Endothelial cell of umbilical vein (primary cell): ENCODE measurements around the gene MEIOSIN. TPM values are rescaled to one million over a fixed set of nuclear protein-coding genes. Genes with fewer than 3 reads are reported as not detected.

Experiments
- polyA plus RNA-seq, 4 experiments: library from polyadenylated mRNA; depleted of rRNA in 3 of 4; stranded (reverse) in 3 of 4; unstranded in 1 of 4; fragments of >200 nt; gene quantifications; 2 replicates each; pipeline versions ENCODE4 v1.2.1 to v1.2.3, GENCODE V29; 2011 to 2012; ENCODE audit warnings: missing spikeins in 1 of 4
- total RNA-seq: library from RNA; stranded (reverse); gene quantifications from 2 replicates; pipeline ENCODE4 v1.2.3, GENCODE V29; 2021

Gene MEIOSIN
- total and polyA plus RNA-seq, 2 donors (not counting 3 experiments of a cell fraction or from before 2014, with no cell fraction given) = not detected

Other genes with a start within 250 kb of the MEIOSIN start
- gene RTN2, start 236.4 kb upstream of the MEIOSIN start, total RNA-seq = 12.0 and 12.9 TPM in 2 replicates
- gene RTN2, start 236.4 kb upstream of the MEIOSIN start, polyA plus RNA-seq = 21.0 and 22.5 TPM in 2 replicates
- gene PPM1N, start 235.0 kb upstream of the MEIOSIN start, total RNA-seq = 0.40 and 0.81 TPM in 2 replicates
- gene PPM1N, start 235.0 kb upstream of the MEIOSIN start, polyA plus RNA-seq = 0.48 and 0.59 TPM in 2 replicates
- 154 and 186 TPM in 2 replicates for gene VASP, start 226.0 kb upstream of the MEIOSIN start, total RNA-seq
- gene VASP, start 226.0 kb upstream of the MEIOSIN start, polyA plus RNA-seq = 94.3 and 126 TPM in 2 replicates
- 13.8 and 15.4 TPM in 2 replicates for gene OPA3, start 148.6 kb upstream of the MEIOSIN start, total RNA-seq
- 16.0 and 17.1 TPM in 2 replicates for gene OPA3, start 148.6 kb upstream of the MEIOSIN start, polyA plus RNA-seq
- gene GPR4, start 131.2 kb upstream of the MEIOSIN start, total RNA-seq = 26.7 and 30.3 TPM in 2 replicates
- 13.4 and 17.9 TPM in 2 replicates for gene GPR4, start 131.2 kb upstream of the MEIOSIN start, polyA plus RNA-seq
- 27.4 and 28.9 TPM in 2 replicates for gene EML2, start 94.0 kb upstream of the MEIOSIN start, total RNA-seq
- gene EML2, start 94.0 kb upstream of the MEIOSIN start, polyA plus RNA-seq = 23.3 and 23.8 TPM in 2 replicates
- not detected in 2 replicates for gene GIPR, start 65.2 kb upstream of the MEIOSIN start, total RNA-seq
- not detected in 2 replicates for gene GIPR, start 65.2 kb upstream of the MEIOSIN start, polyA plus RNA-seq
- gene SNRPD2, start 41.5 kb upstream of the MEIOSIN start, total RNA-seq = 519 and 532 TPM in 2 replicates
- 406 and 512 TPM in 2 replicates for gene SNRPD2, start 41.5 kb upstream of the MEIOSIN start, polyA plus RNA-seq
- 15.3 and 17.6 TPM in 2 replicates for gene QPCTL, start 40.8 kb upstream of the MEIOSIN start, total RNA-seq
- 22.5 and 26.0 TPM in 2 replicates for gene QPCTL, start 40.8 kb upstream of the MEIOSIN start, polyA plus RNA-seq
- 18.3 and 21.2 TPM in 2 replicates for gene FBXO46, start 2.5 kb upstream of the MEIOSIN start, total RNA-seq
- gene FBXO46, start 2.5 kb upstream of the MEIOSIN start, polyA plus RNA-seq = 7.7 and 7.8 TPM in 2 replicates
- 15.2 and 16.7 TPM in 2 replicates for gene SIX5, start 35.8 kb downstream of the MEIOSIN start, total RNA-seq
- gene SIX5, start 35.8 kb downstream of the MEIOSIN start, polyA plus RNA-seq = 13.1 and 15.3 TPM in 2 replicates
- 70.4 and 73.3 TPM in 2 replicates for gene DMPK, start 49.1 kb downstream of the MEIOSIN start, total RNA-seq
- 36.6 and 45.2 TPM in 2 replicates for gene DMPK, start 49.1 kb downstream of the MEIOSIN start, polyA plus RNA-seq
- 81.1 and 81.6 TPM in 2 replicates for gene DMWD, start 59.4 kb downstream of the MEIOSIN start, total RNA-seq
- 36.9 and 45.5 TPM in 2 replicates for gene DMWD, start 59.4 kb downstream of the MEIOSIN start, polyA plus RNA-seq
- 0.25 and 0.62 TPM in 2 replicates for gene RSPH6A, start 81.9 kb downstream of the MEIOSIN start, total RNA-seq
- gene RSPH6A, start 81.9 kb downstream of the MEIOSIN start, polyA plus RNA-seq = 0.03 TPM in 1 of 2 replicates, not detected in the other
- 94.5 and 95.7 TPM in 2 replicates for gene SYMPK, start 129.7 kb downstream of the MEIOSIN start, total RNA-seq
- 89.8 and 104 TPM in 2 replicates for gene SYMPK, start 129.7 kb downstream of the MEIOSIN start, polyA plus RNA-seq
- gene FOXA3, start 130.9 kb downstream of the MEIOSIN start, total RNA-seq = not detected in 2 replicates
- gene FOXA3, start 130.9 kb downstream of the MEIOSIN start, polyA plus RNA-seq = 0.06 TPM in 2 replicates
- gene IRF2BP1, start 152.7 kb downstream of the MEIOSIN start, total RNA-seq = 17.1 and 17.5 TPM in 2 replicates
- gene IRF2BP1, start 152.7 kb downstream of the MEIOSIN start, polyA plus RNA-seq = 12.3 and 16.6 TPM in 2 replicates
- 9.0 and 9.6 TPM in 2 replicates for gene MYPOP, start 169.2 kb downstream of the MEIOSIN start, total RNA-seq
- gene MYPOP, start 169.2 kb downstream of the MEIOSIN start, polyA plus RNA-seq = 3.9 TPM in 2 replicates
- gene NANOS2, start 181.3 kb downstream of the MEIOSIN start, total RNA-seq = not detected in 2 replicates
- not detected in 2 replicates for gene NANOS2, start 181.3 kb downstream of the MEIOSIN start, polyA plus RNA-seq
- 34.2 and 35.2 TPM in 2 replicates for gene NOVA2, start 240.4 kb downstream of the MEIOSIN start, total RNA-seq
- gene NOVA2, start 240.4 kb downstream of the MEIOSIN start, polyA plus RNA-seq = 4.2 and 5.6 TPM in 2 replicates